Measurements from ENCODE around the gene GALNT15.

GALNT15 gene

GRCh38 chr3:16257309-16257708 is 82.8 kb downstream of the GALNT15 start:
- TF ChIP-seq CTCF (IDR thresholded peaks at IDR 0.05; ENCODE audit: insufficient read depth, low read length, missing control alignments) = no peak
- ChIA-PET CTCF (interaction anchor here (0.9 to 3.2 kb wide), 6 partner anchors 9 to 444 kb away, joined by 3 to 12 read pairs (median 6); no protein-coding TSS in a partner anchor), POLR2A (no interaction called here)
- no peak overlapping the region for H3K4me3 ChIP-seq (ENCODE audit: low read depth, low read length)
- DNase-seq (ENCODE audit: low read depth, low spot score) = no peak

- POLR2A ChIA-PET = interaction anchor here (0.6 kb wide), 1 partner anchor 1056 kb away, joined by 3 read pairs; no protein-coding TSS in a partner anchor
These were observed 83.7 kb downstream of the GALNT15 start for GRCh38 chr3:16258177-16258576.

GRCh38 chr3:16258866-16259265 is 84.4 kb downstream of the GALNT15 start:
- POLR2A ChIA-PET = interaction anchor here (0.6 kb wide), 1 partner anchor 1057 kb away, joined by 3 read pairs; no protein-coding TSS in a partner anchor
- H3K4me3 ChIP-seq (ENCODE audit: low read depth, low read length) = no peak overlapping the region
- no peak for DNase-seq (ENCODE audit: low read depth, low spot score)
- no peak for TF ChIP-seq CTCF (IDR thresholded peaks at IDR 0.05; ENCODE audit: insufficient read depth, low read length, missing control alignments)
- CTCF ChIA-PET = interaction anchor here (1.3 to 3.2 kb wide), 6 partner anchors 10 to 630 kb away, joined by 3 to 9 read pairs (median 4); no protein-coding TSS in a partner anchor

More at GRCh38 chr3:16258177-16258576, 83.7 kb downstream of the GALNT15 start:
- DNase-seq (ENCODE audit: low read depth, low spot score) = no peak
- CTCF ChIA-PET = interaction anchor here (0.8 to 3.2 kb wide), 6 partner anchors 10 to 445 kb away, joined by 3 to 12 read pairs (median 6); no protein-coding TSS in a partner anchor
- H3K4me3 ChIP-seq (ENCODE audit: low read depth, low read length) = no peak overlapping the region
- TF ChIP-seq CTCF (IDR thresholded peaks at IDR 0.05; ENCODE audit: insufficient read depth, low read length, missing control alignments) = no peak

GRCh38 chr3:16260046-16260445 is 85.6 kb downstream of the GALNT15 start:
- DNase-seq (ENCODE audit: low read depth, low spot score) = no peak
- H3K4me3 ChIP-seq (ENCODE audit: low read depth, low read length) = no peak overlapping the region
- TF ChIP-seq CTCF (IDR thresholded peaks at IDR 0.05; ENCODE audit: insufficient read depth, low read length, missing control alignments) = no peak
- POLR2A ChIA-PET = no interaction called here
- CTCF ChIA-PET = interaction anchor here (1.0 to 3.2 kb wide), 4 partner anchors 14 to 631 kb away, joined by 3 to 9 read pairs (median 4); no protein-coding TSS in a partner anchor

- CTCF ChIA-PET = interaction anchor here (0.7 to 1.4 kb wide), 2 partner anchors 14 to 27 kb away, joined by 3 to 4 read pairs; no protein-coding TSS in a partner anchor
- H3K4me3 ChIP-seq (ENCODE audit: low read depth, low read length) = no peak overlapping the region
- TF ChIP-seq CTCF (IDR thresholded peaks at IDR 0.05; ENCODE audit: insufficient read depth, low read length, missing control alignments) = no peak
These were observed 87.7 kb downstream of the GALNT15 start for GRCh38 chr3:16262174-16262573.

GRCh38 chr3:16264174-16264707 is 89.8 kb downstream of the GALNT15 start:
- ChIA-PET CTCF (interaction anchor here (0.8 to 7.7 kb wide), 13 partner anchors 9 to 453 kb away, joined by 3 to 135 read pairs (median 7); no protein-coding TSS in a partner anchor), POLR2A (interaction anchor here (0.5 to 1.1 kb wide), 5 partner anchors 20 to 1056 kb away, joined by 3 to 5 read pairs (median 4); partner anchors contain the start of gene GALNT15)
- no peak for TF ChIP-seq CTCF (IDR thresholded peaks at IDR 0.05; ENCODE audit: insufficient read depth, low read length, missing control alignments)
- H3K4me3 ChIP-seq (ENCODE audit: low read depth, low read length) = peak overlapping the region; percentile 97
- DNase-seq (ENCODE audit: low read depth, low spot score) = no peak

More at GRCh38 chr3:16262174-16262573, 87.7 kb downstream of the GALNT15 start:
- DNase-seq (ENCODE audit: low read depth, low spot score) = no peak
- POLR2A ChIA-PET = no interaction called here

Measured in AG04449 (cell line).